ENCODE results near the gene EXOC4.

- TF ChIP-seq EZH2 (IDR thresholded peaks at IDR 0.05; ENCODE audit: low read length, missing control alignments): no peak
- no peak for TF ChIP-seq CTCF (conservative IDR thresholded peaks at IDR 0.05 in 1 of 2, IDR thresholded peaks at IDR 0.05 in 1 of 2; ENCODE audit: low read depth in 1 of 2, low read length in 2 of 2)
Measured at GRCh38 chr7:133497061-133497460, 244.2 kb downstream of the EXOC4 start.

Data from fibroblast of lung (primary cell).